ENCODE measurements around the gene MGAT3.

Gene MGAT3

GRCh38 chr22:39429186-39429585 lies 27.6 kb upstream of the MGAT3 start:
- DNase-seq = no peak

GRCh38 chr22:39429916-39430575 lies 26.8 kb upstream of the MGAT3 start:
- DNase-seq = no peak

GRCh38 chr22:39430576-39431150 lies 26.1 kb upstream of the MGAT3 start:
- DNase-seq = no peak

- no peak for DNase-seq
Observed at GRCh38 chr22:39431216-39431801, 25.5 kb upstream of the MGAT3 start.

- DNase-seq = no peak
Observed at GRCh38 chr22:39431821-39432251, 25.0 kb upstream of the MGAT3 start.

GRCh38 chr22:39432361-39432811 lies 24.4 kb upstream of the MGAT3 start:
- DNase-seq = no peak

GRCh38 chr22:39433476-39434242 lies 23.2 kb upstream of the MGAT3 start:
- no peak for DNase-seq

- no peak for DNase-seq
Observed at GRCh38 chr22:39434243-39434653, 22.6 kb upstream of the MGAT3 start.

- DNase-seq = no peak
Observed at GRCh38 chr22:39434721-39435120, 22.1 kb upstream of the MGAT3 start.

GRCh38 chr22:39435616-39436015 lies 21.2 kb upstream of the MGAT3 start:
- no peak for DNase-seq

- no peak for DNase-seq
Observed at GRCh38 chr22:39437791-39438704, 18.8 kb upstream of the MGAT3 start.

- no peak for DNase-seq
Observed at GRCh38 chr22:39439170-39439569, 17.6 kb upstream of the MGAT3 start.

- DNase-seq = no peak
Observed at GRCh38 chr22:39443398-39443797, 13.4 kb upstream of the MGAT3 start.

- DNase-seq = no peak
Observed at GRCh38 chr22:39444247-39444800, 12.5 kb upstream of the MGAT3 start.

GRCh38 chr22:39444937-39445465 lies 11.8 kb upstream of the MGAT3 start:
- no peak for DNase-seq

GRCh38 chr22:39445678-39446077 lies 11.1 kb upstream of the MGAT3 start:
- no peak for DNase-seq

GRCh38 chr22:39446239-39446721 lies 10.5 kb upstream of the MGAT3 start:
- DNase-seq = no peak

- no peak for DNase-seq
Observed at GRCh38 chr22:39448205-39449054, 8.4 kb upstream of the MGAT3 start.

GRCh38 chr22:39449708-39450107 lies 7.1 kb upstream of the MGAT3 start:
- no peak for DNase-seq

GRCh38 chr22:39450258-39450955 lies 6.4 kb upstream of the MGAT3 start:
- DNase-seq = no peak
